ENCODE results near the gene DUS4L.

- no peak for TF ChIP-seq POLR2AphosphoS5 (IDR thresholded peaks at IDR 0.05; ENCODE audit: low read depth, low read length)
- TF ChIP-seq TAF1 (IDR thresholded peaks at IDR 0.05; ENCODE audit: borderline replicate concordance, insufficient read depth, low read length): no peak
- no peak for TF ChIP-seq SIN3A (IDR thresholded peaks at IDR 0.05; ENCODE audit: borderline replicate concordance, insufficient read depth, low read length)
- no peak for TF ChIP-seq FOXP2 (optimal IDR thresholded peaks at IDR 0.05; ENCODE audit: borderline replicate concordance, extremely low read depth, extremely low read length, insufficient read depth)
Observed at GRCh38 chr7:107597953-107598352, 34.2 kb downstream of the DUS4L start.

All from PFSK-1 (cell line).